ENCODE measurements around the gene RPRD1A.
"Not testable (repeated sequence)": the region's sequence is repeated elsewhere in the genome, so short reads cannot be mapped to it uniquely, and the experiment has no call there.

Gene RPRD1A

DNA sequence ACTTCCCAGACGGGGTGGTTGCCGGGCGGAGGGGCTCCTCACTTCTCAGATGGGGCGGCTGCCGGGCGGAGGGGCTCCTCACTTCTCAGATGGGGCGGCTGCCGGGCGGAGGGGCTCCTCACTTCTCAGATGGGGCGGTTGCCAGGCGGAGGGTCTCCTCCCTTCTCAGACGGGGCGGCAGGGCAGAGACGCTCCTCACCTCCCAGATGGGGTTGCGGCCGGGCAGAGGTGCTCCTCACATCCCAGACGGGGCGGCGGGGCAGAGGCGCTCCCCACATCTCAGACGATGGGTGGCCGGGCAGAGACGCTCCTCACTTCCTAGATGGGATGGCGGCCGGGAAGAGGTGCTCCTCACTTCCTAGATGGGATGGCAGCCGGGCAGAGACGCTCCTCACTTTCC is 10.4 kb upstream of the RPRD1A start:
- DNase-seq (ENCODE audit: low read depth), result not testable (repeated sequence)

DNA sequence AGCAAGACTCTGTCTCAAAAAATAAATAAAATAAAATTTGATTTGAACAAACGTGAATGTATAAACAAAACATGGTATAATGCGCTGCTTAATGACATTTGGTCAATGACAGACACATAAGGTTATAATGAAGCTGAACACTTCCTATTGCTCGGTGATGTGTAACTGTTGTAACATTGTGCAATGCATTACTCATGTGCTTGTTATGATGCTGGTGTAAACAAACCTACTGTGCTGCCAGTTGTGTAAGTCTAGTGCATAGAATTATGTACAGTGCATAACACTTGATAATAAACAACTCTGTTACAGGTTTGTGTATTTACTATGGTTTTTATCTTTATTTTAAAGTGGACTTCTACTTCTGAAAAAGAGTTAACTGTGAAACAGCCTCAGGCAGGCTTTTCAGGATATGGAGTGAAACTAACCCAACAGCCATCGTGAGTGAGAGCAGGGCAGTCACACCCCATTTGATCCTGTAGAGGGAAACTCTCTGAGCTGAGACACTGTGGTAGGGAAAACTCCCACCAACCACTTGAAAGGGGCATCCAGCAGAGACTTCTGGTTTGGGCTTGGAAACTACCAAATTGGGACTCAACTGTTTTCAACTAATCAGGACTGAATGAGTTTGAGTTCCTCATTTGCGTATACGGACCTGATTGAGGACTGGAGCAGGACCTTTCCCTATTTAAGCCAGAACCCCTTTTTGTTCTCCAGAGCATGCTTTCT is 8.7 kb upstream of the RPRD1A start:
- peak; percentile 88 for DNase-seq (ENCODE audit: low read depth)

DNA sequence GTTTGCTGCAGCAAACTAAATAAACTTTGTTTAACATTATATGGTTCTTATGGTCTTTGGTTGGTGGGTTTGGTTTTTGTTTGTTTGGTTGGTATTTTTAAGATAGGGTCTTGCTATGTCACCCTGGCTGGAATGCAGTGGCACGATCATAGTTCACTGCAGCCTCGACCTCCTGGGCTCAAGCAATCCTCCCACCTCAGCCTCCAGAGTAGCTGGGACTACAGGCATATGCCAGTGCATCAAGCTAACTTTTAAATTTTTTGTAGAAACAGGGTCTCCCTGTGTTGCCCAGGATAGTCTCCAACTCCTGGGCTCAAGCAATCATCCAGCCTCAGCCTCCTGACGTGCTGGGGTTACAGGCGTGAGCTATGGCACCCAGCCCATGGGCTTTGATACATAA is 7.1 kb upstream of the RPRD1A start:
- DNase-seq (ENCODE audit: low read depth), result no peak

DNA sequence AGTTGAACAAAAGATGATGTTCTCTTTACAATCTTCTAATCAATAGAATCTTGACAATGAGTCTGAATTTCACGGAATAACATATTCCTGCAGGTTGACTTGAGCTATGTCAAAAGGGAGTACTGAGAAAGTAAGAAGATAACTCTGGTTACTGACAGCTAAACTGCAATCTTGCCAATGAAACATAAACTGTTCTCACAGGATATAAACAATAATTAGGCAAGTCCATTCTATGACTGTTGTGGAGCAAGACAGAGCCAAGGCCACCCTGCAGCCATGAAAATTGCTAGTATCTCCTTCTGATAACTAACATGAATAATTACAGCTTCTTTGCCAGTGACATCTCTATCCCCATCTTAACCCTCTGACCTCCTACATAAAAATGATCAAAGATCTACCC is 6.3 kb upstream of the RPRD1A start:
- DNase-seq (ENCODE audit: low read depth), result peak; percentile 18

DNA sequence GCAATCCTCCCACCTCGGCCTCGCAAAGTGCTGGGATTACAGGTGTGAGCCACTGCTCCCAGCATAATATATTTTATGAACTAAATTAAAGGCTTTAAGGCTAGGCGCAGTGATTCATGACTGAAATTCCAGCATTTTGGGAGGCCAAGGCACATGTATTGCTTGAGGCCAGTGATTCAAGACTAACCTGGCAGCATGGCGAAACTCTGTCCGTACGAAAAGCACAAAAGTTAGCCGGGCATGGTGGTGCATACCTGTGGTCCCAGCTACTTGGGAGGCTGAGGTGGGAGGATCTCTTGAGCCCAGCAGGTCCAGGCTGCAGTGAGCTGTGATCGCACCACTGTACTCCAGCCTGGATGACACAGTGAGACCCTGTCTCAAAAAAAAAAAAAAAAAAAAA is 5.0 kb upstream of the RPRD1A start:
- not testable (repeated sequence) for DNase-seq (ENCODE audit: low read depth)

DNA sequence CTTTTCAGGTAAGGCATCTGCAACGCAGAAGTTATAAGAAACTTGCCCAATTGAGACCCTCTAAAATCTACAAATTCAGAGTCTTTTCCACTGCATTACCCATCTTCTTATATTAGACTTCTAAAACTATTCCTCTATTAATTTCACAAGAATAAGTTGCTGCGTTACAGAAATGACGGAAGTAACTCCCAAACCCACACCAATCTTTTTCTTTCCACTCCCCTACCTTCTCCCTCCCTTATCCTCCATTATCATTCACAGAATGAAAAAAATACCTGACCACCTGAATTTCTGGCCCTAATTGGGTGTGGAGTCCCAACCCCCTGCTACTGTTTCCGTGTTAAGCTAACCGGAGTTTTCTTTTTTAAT is 689 bp downstream of the RPRD1A start:
- no peak for DNase-seq (ENCODE audit: low read depth)

DNA sequence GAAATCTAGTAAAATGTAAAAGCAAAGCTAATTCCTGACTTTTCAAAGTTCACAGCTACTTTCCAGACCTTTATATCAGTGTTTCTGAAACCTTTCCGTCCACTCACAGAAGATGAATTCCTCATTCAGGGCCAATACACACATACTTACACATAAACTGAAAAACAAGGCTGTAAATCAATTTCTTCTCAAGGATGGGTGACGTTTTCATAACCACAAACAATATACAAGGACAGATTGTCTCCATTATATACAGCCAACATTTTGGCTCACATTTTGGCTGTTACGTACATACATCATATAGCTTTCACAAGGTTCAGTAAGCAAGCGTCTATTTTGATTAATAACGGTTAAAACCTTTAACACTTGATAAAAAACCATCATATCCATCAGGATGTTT is 1.4 kb downstream of the RPRD1A start:
- DNase-seq (ENCODE audit: low read depth), result peak; percentile 14

DNA sequence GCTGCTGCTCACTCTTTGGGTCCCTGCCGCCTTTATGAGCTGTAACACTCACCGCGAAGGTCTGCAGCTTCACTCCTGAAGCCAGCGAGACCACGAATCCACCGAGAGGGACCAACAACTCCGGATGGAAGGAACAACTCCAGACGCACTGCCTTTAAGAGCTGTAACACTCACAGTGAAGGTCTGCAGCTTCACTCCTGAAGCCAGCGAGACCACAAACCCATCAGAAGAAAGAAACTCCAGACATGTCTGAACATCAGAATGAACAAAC is 2.6 kb downstream of the RPRD1A start:
- DNase-seq (ENCODE audit: low read depth), result not testable (repeated sequence)

DNA sequence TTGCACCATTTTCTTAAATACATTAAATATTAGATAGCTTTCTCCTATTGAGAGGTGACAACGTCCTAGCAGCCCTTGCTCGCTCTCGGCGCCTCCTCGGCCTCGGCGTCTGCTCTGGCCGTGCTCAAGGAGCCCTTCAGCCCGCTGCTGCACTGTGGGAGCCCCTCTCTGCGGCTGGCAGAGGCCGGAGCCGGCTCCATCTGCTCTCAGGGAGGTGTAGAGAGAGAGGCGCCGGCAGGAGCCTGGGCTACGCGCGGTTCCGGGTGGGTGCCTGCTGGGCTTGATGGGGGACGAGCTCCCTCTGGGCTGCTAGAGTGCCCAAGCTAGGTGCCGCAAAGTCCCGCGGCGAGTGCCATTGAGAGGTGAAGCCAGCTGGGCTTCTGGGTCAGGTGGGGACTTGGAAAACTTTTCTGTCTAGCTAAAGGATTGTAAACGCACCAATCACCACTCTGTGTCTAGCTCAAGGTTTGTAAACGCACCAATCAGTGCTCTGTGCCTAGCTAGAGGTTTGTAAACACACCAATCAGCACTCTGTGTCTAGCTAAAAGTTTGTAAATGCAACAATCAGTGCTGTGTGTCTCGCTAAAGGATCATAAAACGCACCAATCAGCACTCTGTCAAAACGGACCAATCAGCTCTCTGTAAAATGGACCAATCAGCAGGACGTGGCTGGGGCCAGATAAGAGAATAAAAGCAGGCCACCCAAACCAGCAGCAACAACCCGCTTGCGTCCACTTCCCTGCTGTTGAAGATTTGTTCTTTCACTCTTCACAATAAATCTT is 3.1 kb downstream of the RPRD1A start:
- DNase-seq (ENCODE audit: low read depth), result no peak

DNA sequence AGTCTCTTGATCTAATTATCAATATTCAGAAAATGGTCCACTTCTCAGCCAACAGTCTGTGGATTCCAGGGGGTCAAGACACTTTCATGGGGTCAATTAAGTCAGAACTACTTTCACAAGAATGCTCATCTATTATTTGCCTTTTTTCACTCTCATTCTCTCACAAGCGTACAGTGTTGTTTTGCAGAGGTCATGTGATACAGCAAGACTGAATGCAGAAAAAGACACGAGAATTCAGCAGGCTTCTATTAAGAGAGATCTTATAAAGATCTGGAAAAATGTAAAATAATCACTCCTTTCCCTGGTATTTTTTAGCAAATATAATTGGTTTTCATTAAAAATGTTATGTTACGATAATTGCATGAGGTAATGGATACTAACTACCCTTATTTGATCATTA is 8.7 kb downstream of the RPRD1A start:
- no peak for DNase-seq (ENCODE audit: low read depth)

DNA sequence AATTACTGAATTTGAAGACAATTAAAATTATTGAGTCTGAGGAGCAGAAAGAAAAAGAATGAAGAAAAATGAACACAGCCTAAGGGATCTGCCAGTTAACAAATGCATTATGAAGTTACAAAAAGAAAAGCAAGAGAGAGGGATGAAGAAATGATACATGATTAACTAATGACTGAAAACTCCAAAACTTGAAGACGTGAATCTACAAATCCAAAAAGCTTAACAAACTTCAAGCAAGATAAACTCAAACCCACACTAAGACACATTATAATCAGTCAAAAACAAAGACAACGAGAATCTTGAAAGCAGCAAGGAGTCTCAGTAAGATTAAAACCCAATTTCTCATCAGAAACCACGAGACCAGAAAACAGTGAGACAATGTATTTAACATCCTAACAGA is 15.6 kb downstream of the RPRD1A start:
- DNase-seq (ENCODE audit: low read depth), result no peak

DNA sequence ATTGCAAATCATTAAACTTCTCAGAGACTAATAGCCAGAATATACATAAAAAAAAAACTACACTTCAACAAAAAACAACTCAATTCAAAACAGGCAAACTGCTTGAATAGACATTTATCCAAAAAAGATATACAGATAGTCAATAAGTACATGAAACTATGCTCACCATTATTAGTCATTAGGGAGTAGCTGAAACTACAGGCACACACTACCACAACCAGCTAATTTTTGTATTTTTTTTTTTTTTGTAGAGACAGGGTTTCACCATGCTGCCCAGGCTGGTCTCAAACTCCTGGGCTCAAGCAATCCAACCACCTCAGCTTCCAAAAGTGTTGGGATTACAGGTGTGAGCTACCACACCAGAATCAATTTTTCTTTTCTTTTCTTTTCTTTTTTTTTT is 16.9 kb downstream of the RPRD1A start:
- DNase-seq (ENCODE audit: low read depth), result no peak

DNA sequence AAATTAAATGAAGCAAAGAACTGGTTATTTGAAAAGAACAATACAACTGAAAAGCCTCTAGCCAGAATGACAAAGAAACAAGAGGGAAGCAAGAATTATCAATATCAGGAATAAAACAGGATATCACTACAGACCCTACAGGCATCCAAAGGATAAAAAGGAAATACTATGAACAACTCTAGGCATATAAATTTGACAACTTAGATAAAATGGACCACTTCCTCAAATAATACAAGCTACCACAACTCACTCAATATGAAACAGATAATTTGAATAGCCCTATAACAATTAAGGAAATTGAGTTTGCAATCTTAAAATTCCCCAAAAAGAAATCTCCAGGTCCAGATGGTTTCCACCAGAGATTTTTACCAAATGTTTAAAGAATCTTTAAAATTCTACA is 19.8 kb downstream of the RPRD1A start:
- DNase-seq (ENCODE audit: low read depth), result no peak

DNA sequence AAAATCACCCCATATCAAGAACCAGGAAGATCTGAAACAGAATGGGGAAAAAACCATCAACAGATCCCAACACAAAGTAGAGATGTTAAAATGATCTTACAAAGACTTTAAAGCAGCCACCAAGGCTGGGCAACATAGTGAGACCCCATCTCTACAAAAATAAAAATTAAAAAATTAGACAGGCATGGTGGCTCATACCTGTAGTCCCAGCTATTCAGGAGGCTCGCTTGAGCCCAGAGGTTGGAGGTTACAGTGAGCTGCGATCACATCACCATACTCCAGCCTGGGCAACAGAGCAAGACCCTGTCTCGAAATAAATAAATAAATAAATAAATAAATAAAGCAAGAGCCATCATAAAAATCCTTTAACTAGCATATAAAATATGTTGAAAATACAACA is 20.5 kb downstream of the RPRD1A start:
- DNase-seq (ENCODE audit: low read depth), result no peak

DNA sequence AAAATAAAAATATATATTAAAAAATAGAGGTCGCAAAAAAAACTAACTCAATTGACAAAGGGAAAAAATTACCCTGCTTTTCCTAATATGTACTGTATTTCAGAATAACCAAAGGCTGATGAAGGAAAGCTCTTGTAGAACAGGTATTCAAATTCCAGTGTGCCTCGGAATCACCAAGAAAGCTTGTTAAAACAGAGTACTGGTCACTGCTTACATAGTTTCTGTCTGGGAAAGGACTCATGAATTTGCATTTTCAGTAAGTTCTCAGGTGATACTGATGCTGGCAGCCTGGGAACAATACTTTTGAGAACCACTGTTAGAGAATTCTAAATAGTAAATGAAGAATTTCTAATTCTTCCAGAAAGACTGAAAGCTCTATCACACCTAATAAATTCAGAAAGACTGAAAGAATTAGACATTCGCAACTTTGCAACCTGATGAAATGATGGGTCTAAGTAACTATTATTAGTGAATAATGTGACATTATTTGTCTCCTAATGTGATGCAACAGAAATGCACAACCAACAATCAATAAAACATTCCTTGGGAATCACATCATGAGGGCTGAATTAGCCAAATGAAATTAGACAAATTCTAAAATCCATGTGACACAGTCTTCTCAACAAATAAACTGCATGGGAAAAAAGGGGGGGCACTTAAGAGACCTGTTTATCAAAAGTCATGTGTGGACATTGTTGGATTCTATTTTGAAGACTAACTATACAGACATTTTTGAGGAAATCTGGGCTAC is 21.9 kb downstream of the RPRD1A start:
- DNase-seq (ENCODE audit: low read depth), result no peak

DNA sequence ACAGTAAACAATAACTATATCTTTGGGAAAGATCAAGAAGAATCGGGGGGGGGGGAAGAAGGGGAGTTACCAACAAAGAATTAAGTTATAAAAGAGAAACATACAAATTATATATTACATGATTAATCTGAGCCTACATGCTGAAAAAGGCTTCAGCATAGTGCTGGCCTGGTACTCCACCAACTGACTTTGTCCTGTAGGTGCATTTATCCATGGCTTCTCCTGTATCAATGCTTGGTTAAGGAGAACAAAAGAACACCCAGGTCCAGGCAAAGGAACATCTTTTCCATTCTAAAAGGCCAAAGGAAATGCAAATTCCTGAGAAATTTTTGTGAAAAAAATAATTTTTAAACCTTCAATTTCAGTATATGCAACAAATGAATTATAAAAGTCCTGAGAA is 24.2 kb downstream of the RPRD1A start:
- DNase-seq (ENCODE audit: low read depth), result no peak

DNA sequence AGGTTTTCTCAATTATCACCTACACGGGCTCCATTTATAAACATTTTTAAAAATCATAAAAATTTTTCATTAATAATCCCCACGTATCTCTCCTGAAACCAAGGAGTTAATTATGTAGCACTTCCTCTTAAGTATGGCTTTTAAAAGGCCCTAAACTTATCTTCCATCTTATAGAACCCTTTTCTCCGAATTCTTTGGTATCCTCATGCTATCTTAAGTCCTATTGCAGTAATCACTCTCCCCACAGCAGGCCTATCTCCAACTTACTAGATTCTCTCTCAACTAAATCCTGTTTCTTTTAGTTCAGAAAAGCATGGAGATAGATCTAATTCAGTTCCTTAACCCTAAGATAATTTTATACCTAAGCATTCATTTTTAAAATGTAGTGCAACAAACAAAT is 26.2 kb downstream of the RPRD1A start:
- no peak for DNase-seq (ENCODE audit: low read depth)

DNA sequence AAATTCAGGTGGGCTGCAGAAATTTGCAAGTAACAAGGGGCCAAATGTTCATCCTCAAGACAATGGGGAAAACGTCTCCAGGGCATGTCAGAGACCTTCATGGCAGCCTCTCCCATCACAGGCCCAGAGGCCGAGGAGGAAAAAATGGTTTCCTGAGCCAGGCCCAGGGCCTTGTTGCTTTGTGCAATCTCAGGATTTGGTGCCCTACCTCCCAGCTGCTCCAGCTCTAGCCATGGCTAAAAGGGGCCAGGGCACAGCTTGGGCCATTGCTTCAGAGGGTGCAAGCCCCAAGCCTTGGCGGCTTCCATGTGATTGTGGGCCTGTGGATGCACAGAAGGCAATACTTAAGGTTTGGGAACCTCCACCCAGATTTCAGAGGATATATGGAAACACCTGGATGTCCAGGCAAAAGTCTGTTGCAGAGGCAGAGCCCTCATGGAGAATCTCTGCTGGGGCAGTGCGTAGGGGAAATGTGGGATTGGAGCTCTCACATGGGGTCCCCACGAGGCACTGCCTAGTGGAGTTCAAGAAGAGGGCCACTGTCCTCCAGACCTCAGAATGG is 29.2 kb downstream of the RPRD1A start:
- no peak for DNase-seq (ENCODE audit: low read depth)

DNA sequence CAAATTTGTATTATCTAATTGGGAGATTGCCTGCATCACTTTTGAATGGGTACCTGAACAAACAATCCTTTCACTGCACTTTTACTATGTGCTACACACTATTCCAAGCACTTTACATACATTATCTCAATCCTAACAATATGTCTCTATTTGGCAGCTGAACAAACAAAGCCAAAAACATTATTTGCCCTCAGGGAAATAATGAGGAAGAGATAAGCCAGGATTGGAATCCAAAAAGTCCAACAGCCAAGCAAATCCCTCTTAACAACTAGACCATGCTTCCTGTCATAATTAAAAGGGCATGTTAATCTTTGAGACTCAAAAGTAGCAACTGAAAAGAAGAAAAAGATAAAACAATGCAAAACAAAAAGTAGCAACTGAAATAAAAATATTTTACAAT is 32.1 kb downstream of the RPRD1A start:
- no peak for DNase-seq (ENCODE audit: low read depth)

DNA sequence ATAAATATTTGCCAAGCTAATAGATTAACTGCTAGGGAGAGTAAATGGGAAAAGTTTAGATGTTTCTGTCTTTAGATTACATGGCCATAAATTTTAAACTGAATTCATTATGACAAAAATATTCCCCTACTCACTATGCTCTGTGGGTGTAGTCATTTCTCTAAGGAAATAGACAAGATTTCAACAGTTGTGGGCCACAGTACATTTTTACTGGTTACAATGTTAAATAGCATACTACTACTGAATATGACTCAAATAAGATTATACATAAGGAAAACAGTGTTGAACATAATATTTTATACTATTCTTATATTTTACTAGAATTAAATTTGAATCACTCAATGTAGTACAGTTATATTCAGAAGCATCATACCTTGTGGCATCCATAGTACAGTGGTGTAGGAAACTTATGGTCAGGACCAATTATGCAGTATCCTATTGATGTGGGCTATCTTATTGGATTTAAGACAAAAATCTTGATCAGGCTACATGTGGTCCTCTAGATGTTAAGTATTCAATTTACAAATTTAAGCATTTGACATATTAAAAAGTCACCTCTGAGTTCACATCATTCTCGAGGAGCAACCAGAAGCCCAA is 33.0 kb downstream of the RPRD1A start:
- DNase-seq (ENCODE audit: low read depth), result no peak

DNA sequence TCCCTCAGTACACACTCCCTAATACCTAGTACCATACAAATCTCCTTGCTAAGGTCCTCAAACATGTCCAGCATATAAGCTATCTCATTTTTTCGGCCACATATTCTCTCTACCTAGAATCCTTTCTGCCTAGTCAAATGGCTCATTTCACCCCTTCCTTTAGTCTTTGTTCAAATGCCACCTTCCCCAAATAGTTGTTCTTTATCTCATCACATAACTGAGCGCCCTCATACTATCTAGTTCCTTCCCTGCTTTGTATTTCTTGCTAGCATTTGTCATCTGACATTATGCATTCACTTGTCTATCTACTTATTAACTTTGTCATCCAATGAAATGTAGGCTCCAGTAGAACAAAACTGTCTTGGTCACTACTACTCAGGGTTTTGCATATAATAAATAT is 35.5 kb downstream of the RPRD1A start:
- DNase-seq (ENCODE audit: low read depth), result no peak

DNA sequence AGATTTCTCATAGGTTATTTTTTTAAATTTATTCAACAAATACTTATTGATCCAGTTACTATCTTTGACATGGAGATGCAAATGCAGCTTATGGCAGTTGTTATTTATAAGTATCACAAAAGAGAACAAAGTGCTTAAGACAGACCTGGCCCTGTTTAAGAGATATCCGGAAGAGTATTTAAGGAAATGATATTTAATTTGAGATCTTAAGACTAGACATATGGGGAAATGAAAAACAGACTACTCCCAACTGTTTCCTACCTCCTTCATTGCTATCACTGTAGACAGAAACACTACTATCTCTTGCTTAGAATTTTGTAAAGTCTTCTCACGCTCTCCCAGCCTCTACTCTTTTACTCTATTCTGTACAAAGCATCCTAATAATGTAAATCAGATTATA is 36.0 kb downstream of the RPRD1A start:
- DNase-seq (ENCODE audit: low read depth), result no peak

DNA sequence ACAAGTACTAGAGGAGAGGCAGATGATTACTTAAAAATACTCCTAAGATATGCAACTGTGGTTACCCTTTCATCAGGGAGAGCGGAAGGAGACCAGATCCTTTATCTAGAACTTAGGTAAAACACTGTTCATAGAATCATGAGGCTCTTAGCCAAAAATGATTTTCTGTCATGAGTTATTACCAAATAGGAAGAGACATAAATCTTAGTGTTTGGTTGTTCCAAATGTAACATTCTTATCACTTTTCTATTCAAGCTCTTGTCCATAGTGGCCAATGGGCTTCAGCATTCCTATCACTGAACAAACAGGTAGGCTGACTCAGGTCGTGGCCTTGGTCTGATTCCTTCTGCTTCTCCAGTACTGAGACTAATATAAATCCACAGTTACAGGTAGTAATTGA is 38.5 kb downstream of the RPRD1A start:
- no peak for DNase-seq (ENCODE audit: low read depth)

Data from fibroblast of gingiva (primary cell).